GM12878 (cell line): ENCODE data around the gene QSOX2. TPM values are rescaled to one million over a fixed set of nuclear protein-coding genes. Genes with fewer than 3 reads are reported as not detected.

Experiments
- ATAC-seq: fragments of 200-7000 bp; cut with Tn5 transposase; 3 replicates; pipeline ENCODE4 v1.9.1; 2020; ENCODE audit warnings: mild to moderate bottlenecking, moderate library complexity
- BruUV-seq: library from RNA; stranded (reverse); fragments of 400-500 nt; replicated peaks from 2 replicates; lab custom pipeline; 2021; lab: Mats Ljungman, UMichigan
- CTCF ChIA-PET: fragments of 300-600 bp; sonication (Branson Sonifier 250); formaldehyde crosslinking; extraction: SDS; loops from one replicate; lab custom pipeline; 2021; ENCODE audit warnings: inconsistent platforms; lab: Yijun Ruan, JAX
- POLR2A ChIA-PET: fragments of 350-600 bp; formaldehyde crosslinking; extraction: SDS; loops from one replicate; lab custom pipeline; 2021; ENCODE audit warnings: inconsistent platforms; lab: Charles Lee
- RAD21 ChIA-PET: fragments of 300-600 bp; sonication (Branson Sonifier 250); formaldehyde crosslinking; loops from one replicate; lab custom pipeline; 2023; ENCODE audit warnings: antibody characterized with exemption; ENCODE audit not compliant: unreplicated experiment; lab: Charles Lee
- SMC1A ChIA-PET: fragments of 300-600 bp; sonication (Branson Sonifier 250); formaldehyde crosslinking; loops from one replicate; lab custom pipeline; 2023; ENCODE audit not compliant: unreplicated experiment, uncharacterized antibody; lab: Charles Lee
- DNase-seq: peaks from one replicate; pipeline ENCODE4 v3.0.0-alpha.2; 2011; ENCODE audit warnings: low read depth, low spot score
- FAIRE-seq: peaks from 3 replicates; lab custom pipeline; 2011; peaks lifted over from hg19 to GRCh38; lab: Jason Lieb, UNC
- H2AFZ ChIP-seq: 2 replicates; pipeline ENCODE4 v1.6.0; 2011; ENCODE audit warnings: low read depth, low read length, control low read depth; ENCODE audit not compliant: control insufficient read depth
- H3K27ac ChIP-seq: 2 replicates; pipeline ENCODE4 v1.5.1; 2011; ENCODE audit warnings: control low read depth; ENCODE audit not compliant: control insufficient read depth, insufficient read depth
- H3K27me3 ChIP-seq, 2 experiments: replicated peaks in 1 of 2; 2 replicates each; pipeline versions ENCODE4 v1.6.0 to v1.6.1; 2011; ENCODE audit warnings: low read length in 1 of 2; ENCODE audit not compliant: control insufficient read depth in 2 of 2, insufficient read depth in 2 of 2
- H3K36me3 ChIP-seq, 2 experiments: 2 replicates each; pipeline ENCODE4 v1.5.1; 2011; ENCODE audit warnings: low read length in 1 of 2; ENCODE audit not compliant: control insufficient read depth in 2 of 2, insufficient read depth in 2 of 2
- H3K4me1 ChIP-seq: 2 replicates; pipeline ENCODE4 v1.6.1; 2011; ENCODE audit warnings: mild to moderate bottlenecking, low read length, moderate library complexity, mixed read lengths; ENCODE audit not compliant: control insufficient read depth, insufficient read depth
- H3K4me2 ChIP-seq: 2 replicates; pipeline ENCODE4 v1.6.0; 2011; ENCODE audit warnings: control low read depth; ENCODE audit not compliant: control insufficient read depth, insufficient read depth
- H3K4me3 ChIP-seq: fragments of 200-600 bp; sonication (generic); 2 replicates; pipeline ENCODE4 v1.5.1; 2016
- H3K79me2 ChIP-seq: 2 replicates; pipeline ENCODE4 v1.6.0; 2011; ENCODE audit warnings: low read length; ENCODE audit not compliant: control insufficient read depth, insufficient read depth
- H3K9ac ChIP-seq: 2 replicates; pipeline ENCODE4 v1.8.0; 2011; ENCODE audit warnings: low read length, control low read depth, mixed read lengths; ENCODE audit not compliant: control insufficient read depth, insufficient read depth
- H3K9me3 ChIP-seq: replicated peaks from 3 replicates; pipeline ENCODE4 v1.5.1; 2011; ENCODE audit warnings: mild to moderate bottlenecking, low read length; ENCODE audit not compliant: control insufficient read depth, insufficient read depth
- H4K20me1 ChIP-seq: 2 replicates; pipeline ENCODE4 v1.6.0; 2011; ENCODE audit not compliant: control insufficient read depth, insufficient read depth
- CHD1 ChIP-seq: IDR thresholded peaks from 2 replicates; pipeline ENCODE4 v1.6.1; 2012; ENCODE audit warnings: low read depth, low read length, improper control_type of control experiment
- ETV6 ChIP-seq, 2 experiments: fragments of 450-650 bp in 1 of 2; IDR thresholded peaks in 1 of 2; conservative IDR thresholded peaks in 1 of 2; 2 replicates each; pipeline ENCODE4 v1.6.1; 2014; ENCODE audit warnings: antibody characterized with exemption in 1 of 2, borderline replicate concordance in 1 of 2, low read depth in 1 of 2, mild to moderate bottlenecking in 1 of 2, moderate library complexity in 1 of 2
- PAX8 ChIP-seq: fragments of 450-650 bp; IDR thresholded peaks from 2 replicates; pipeline ENCODE4 v1.6.1; 2017; ENCODE audit warnings: mild to moderate bottlenecking, moderate library complexity
- PML ChIP-seq: IDR thresholded peaks from 2 replicates; pipeline ENCODE4 v1.6.1; 2012; ENCODE audit warnings: low read length, inconsistent platforms
- TCF7 ChIP-seq: IDR thresholded peaks from 2 replicates; pipeline ENCODE4 v1.6.1; 2014; ENCODE audit warnings: antibody characterized with exemption, borderline replicate concordance
- ZZZ3 ChIP-seq: IDR thresholded peaks from 2 replicates; pipeline ENCODE4 v1.6.1; 2011; ENCODE audit warnings: low read depth; ENCODE audit not compliant: control insufficient read depth, insufficient read length
- WGBS: methylation state at CpG from one replicate; pipeline ENCODE4 v1.1.6; 2016; ENCODE audit warnings: low lambda C conversion rate; ENCODE audit not compliant: insufficient replicate concordance, insufficient coverage; ENCODE audit errors: missing lambda C conversion rate; 5-methylcytosine and 5-hydroxymethylcytosine counted together
- in situ Hi-C: fragments of 300-500 bp; cut with MboI; formaldehyde crosslinking; loops from 9 replicates; pipeline ENCODE4 v1.14.3; 2018; ENCODE audit warnings: mixed read lengths
- intact Hi-C: fragments of 100-400 bp; cut with micrococcal nuclease; formaldehyde crosslinking; loops from one replicate; pipeline ENCODE4 v1.14.2; 2022; ENCODE audit not compliant: unreplicated experiment
- polyA plus RNA-seq, 11 experiments: library from polyadenylated mRNA; depleted of rRNA in 4 of 11; unstranded in 6 of 11; stranded (reverse) in 5 of 11; fragments of >200 nt; fragmentation: Nextera tagmentation in 4 of 11; fragmentation: Illumina TruSeq in 1 of 11; extraction: Ambion mirVana in 4 of 11; extraction: Trizol in 1 of 11; gene quantifications; 1 replicate in 1 of 11; 2 replicates in 10 of 11; pipeline versions ENCODE4 v1.2.1 to v1.2.3, GENCODE V29; 2011 to 2016; ENCODE audit warnings: inconsistent platforms in 2 of 11, missing spikeins in 2 of 11, low read depth in 1 of 11
- total RNA-seq, 4 experiments: library from RNA; depleted of rRNA in 3 of 4; stranded (reverse); fragments of >200 nt in 3 of 4; fragmentation: Illumina TruSeq in 1 of 4; extraction: Trizol in 1 of 4; gene quantifications; 2 replicates each; pipeline versions ENCODE4 v1.2.1 to v1.2.3, GENCODE V29; 2013 to 2021
- TF ChIP-seq, protein P1 (sequence below): IDR thresholded peaks from 2 replicates; pipeline ENCODE4 v1.6.1; 2011; ENCODE audit warnings: low read depth, low read length, improper control_type of control experiment, borderline replicate concordance
- TF ChIP-seq, protein P2 (sequence below): fragments of 450-650 bp; formaldehyde crosslinking; IDR thresholded peaks from 2 replicates; pipeline ENCODE4 v1.4.0; 2022; ENCODE audit warnings: mild to moderate bottlenecking, moderate library complexity
- TF ChIP-seq, protein P3 (sequence below): fragments of 450-650 bp; IDR thresholded peaks from 2 replicates; pipeline ENCODE4 v1.6.1; 2017; ENCODE audit warnings: antibody characterized with exemption, mild to moderate bottlenecking, moderate library complexity
- TF ChIP-seq, protein P4 (sequence below): fragments of 450-650 bp; IDR thresholded peaks from 2 replicates; pipeline ENCODE4 v1.6.1; 2017; ENCODE audit warnings: low read depth, mild to moderate bottlenecking, moderate library complexity
- TF ChIP-seq, protein P5 (sequence below): fragments of 150-350 bp; IDR thresholded peaks from 2 replicates; pipeline ENCODE4 v1.6.1; 2014; ENCODE audit warnings: mild to moderate bottlenecking, low read depth, low read length

Gene QSOX2
- total and polyA plus RNA-seq, 10 of the 15 experiments (the other 5 are each of a cell fraction or from before 2014, with no cell fraction given): 0.34 to 16.1 (median 8.2) TPM

DNA sequence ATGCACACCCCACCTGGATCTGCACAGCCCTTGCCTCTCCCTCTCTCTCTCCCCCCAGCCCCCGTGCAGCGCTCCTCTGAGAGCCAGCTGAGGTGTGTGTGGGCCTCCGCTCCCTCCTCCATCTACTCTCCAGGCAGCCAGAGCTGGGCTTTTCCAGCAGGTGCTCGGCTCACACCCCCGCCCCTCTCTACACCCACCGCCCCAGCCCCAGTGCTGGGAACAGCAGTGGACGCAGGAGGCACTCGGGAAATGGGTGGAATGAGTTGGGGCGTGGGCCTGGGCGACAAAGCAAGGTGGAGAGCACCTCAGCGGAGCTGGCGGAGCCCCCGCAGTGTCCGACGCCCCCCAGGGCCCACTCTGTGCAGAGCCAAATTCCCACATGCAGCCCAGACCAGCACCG, 27.3 kb downstream of the QSOX2 start:
- ChIA-PET RAD21 (no interaction called here), POLR2A (no interaction called here), SMC1A (interaction anchor here (1.6 kb wide), 1 partner anchor 10 kb away, joined by 3 read pairs; no protein-coding TSS in a partner anchor), CTCF (interaction anchor here (1.4 kb wide), 1 partner anchor 96 kb away, joined by 4 read pairs; no protein-coding TSS in a partner anchor)
- Histone ChIP-seq H3K36me3 (peaks cover 29 to 44% of the 10 kb centered on the region in 2 experiments), H3K27me3 (no peaks in the 10 kb centered on the region), H2AFZ (no peak overlapping the region), H3K4me3 (no peak overlapping the region), H3K4me1 (no peaks in the 10 kb centered on the region), H3K27ac (no peak overlapping the region), H3K79me2 (no peaks in the 10 kb centered on the region), H3K4me2 (no peak overlapping the region), H3K9me3 (no peaks in the 10 kb centered on the region; the same call in 2 of the 3 replicates), H4K20me1 (no peaks in the 10 kb centered on the region; the same call in 1 of the 2 replicates), H3K9ac (no peak overlapping the region)
- in situ Hi-C loops: no loop called here
- DNase-seq: no peak
- WGBS: 93% methylated on average over 11 of the region's 16 CpGs
- no TSS peak for BruUV-seq
- FAIRE-seq: no peak
- TF ChIP-seq TCF7: no peak
- TF ChIP-seq PML: no peak
- TF ChIP-seq, protein P1, sequence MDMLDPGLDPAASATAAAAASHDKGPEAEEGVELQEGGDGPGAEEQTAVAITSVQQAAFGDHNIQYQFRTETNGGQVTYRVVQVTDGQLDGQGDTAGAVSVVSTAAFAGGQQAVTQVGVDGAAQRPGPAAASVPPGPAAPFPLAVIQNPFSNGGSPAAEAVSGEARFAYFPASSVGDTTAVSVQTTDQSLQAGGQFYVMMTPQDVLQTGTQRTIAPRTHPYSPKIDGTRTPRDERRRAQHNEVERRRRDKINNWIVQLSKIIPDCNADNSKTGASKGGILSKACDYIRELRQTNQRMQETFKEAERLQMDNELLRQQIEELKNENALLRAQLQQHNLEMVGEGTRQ: no peak
- TF ChIP-seq, protein P2, sequence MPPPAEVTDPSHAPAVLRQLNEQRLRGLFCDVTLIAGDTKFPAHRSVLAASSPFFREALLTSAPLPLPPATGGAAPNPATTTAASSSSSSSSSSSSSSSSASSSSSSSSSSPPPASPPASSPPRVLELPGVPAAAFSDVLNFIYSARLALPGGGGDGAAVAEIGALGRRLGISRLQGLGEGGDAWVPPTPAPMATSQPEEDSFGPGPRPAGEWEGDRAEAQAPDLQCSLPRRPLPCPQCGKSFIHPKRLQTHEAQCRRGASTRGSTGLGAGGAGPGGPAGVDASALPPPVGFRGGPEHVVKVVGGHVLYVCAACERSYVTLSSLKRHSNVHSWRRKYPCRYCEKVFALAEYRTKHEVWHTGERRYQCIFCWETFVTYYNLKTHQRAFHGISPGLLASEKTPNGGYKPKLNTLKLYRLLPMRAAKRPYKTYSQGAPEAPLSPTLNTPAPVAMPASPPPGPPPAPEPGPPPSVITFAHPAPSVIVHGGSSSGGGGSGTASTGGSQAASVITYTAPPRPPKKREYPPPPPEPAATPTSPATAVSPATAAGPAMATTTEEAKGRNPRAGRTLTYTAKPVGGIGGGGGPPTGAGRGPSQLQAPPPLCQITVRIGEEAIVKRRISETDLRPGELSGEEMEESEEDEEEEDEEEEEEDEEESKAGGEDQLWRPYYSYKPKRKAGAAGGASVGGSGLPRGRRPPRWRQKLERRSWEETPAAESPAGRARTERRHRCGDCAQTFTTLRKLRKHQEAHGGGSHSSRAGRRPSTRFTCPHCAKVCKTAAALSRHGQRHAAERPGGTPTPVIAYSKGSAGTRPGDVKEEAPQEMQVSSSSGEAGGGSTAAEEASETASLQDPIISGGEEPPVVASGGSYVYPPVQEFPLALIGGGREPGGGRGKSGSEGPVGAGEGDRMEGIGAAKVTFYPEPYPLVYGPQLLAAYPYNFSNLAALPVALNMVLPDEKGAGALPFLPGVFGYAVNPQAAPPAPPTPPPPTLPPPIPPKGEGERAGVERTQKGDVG (CRISPR knock-in tag): no peak
- no peak for TF ChIP-seq PAX8
- no peak for TF ChIP-seq ETV6 (conservative IDR thresholded peaks at IDR 0.05 in 1 of 2, IDR thresholded peaks at IDR 0.05 in 1 of 2; ENCODE audit: borderline replicate concordance in 1 of 2, low read depth in 1 of 2)
- no peak for TF ChIP-seq ZZZ3
- no peak for TF ChIP-seq CHD1
- TF ChIP-seq, protein P3, sequence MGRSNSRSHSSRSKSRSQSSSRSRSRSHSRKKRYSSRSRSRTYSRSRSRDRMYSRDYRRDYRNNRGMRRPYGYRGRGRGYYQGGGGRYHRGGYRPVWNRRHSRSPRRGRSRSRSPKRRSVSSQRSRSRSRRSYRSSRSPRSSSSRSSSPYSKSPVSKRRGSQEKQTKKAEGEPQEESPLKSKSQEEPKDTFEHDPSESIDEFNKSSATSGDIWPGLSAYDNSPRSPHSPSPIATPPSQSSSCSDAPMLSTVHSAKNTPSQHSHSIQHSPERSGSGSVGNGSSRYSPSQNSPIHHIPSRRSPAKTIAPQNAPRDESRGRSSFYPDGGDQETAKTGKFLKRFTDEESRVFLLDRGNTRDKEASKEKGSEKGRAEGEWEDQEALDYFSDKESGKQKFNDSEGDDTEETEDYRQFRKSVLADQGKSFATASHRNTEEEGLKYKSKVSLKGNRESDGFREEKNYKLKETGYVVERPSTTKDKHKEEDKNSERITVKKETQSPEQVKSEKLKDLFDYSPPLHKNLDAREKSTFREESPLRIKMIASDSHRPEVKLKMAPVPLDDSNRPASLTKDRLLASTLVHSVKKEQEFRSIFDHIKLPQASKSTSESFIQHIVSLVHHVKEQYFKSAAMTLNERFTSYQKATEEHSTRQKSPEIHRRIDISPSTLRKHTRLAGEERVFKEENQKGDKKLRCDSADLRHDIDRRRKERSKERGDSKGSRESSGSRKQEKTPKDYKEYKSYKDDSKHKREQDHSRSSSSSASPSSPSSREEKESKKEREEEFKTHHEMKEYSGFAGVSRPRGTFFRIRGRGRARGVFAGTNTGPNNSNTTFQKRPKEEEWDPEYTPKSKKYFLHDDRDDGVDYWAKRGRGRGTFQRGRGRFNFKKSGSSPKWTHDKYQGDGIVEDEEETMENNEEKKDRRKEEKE: no peak
- TF ChIP-seq, protein P4, sequence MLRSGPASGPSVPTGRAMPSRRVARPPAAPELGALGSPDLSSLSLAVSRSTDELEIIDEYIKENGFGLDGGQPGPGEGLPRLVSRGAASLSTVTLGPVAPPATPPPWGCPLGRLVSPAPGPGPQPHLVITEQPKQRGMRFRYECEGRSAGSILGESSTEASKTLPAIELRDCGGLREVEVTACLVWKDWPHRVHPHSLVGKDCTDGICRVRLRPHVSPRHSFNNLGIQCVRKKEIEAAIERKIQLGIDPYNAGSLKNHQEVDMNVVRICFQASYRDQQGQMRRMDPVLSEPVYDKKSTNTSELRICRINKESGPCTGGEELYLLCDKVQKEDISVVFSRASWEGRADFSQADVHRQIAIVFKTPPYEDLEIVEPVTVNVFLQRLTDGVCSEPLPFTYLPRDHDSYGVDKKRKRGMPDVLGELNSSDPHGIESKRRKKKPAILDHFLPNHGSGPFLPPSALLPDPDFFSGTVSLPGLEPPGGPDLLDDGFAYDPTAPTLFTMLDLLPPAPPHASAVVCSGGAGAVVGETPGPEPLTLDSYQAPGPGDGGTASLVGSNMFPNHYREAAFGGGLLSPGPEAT: no peak
- TF ChIP-seq, protein P5, sequence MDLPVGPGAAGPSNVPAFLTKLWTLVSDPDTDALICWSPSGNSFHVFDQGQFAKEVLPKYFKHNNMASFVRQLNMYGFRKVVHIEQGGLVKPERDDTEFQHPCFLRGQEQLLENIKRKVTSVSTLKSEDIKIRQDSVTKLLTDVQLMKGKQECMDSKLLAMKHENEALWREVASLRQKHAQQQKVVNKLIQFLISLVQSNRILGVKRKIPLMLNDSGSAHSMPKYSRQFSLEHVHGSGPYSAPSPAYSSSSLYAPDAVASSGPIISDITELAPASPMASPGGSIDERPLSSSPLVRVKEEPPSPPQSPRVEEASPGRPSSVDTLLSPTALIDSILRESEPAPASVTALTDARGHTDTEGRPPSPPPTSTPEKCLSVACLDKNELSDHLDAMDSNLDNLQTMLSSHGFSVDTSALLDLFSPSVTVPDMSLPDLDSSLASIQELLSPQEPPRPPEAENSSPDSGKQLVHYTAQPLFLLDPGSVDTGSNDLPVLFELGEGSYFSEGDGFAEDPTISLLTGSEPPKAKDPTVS: no peak
- no peak for ATAC-seq
- intact Hi-C loops: no loop called here
